Ishikawa (cell line): ENCODE data around the gene ATG12.

Experiments used
- CEBPB ChIP-seq: IDR thresholded peaks from 2 replicates; pipeline ENCODE4 v1.6.1; 2012
- CREB1 ChIP-seq: IDR thresholded peaks from 2 replicates; pipeline ENCODE4 v1.6.1; 2012; ENCODE audit warnings: low read depth
- EGR1 ChIP-seq: IDR thresholded peaks from 2 replicates; pipeline ENCODE4 v1.6.1; 2012
- EP300 ChIP-seq: IDR thresholded peaks from 2 replicates; pipeline ENCODE4 v1.6.1; 2012; ENCODE audit warnings: borderline replicate concordance
- FOXM1 ChIP-seq: IDR thresholded peaks from 2 replicates; pipeline ENCODE4 v1.6.1; 2012; ENCODE audit warnings: low read depth, borderline replicate concordance
- MAX ChIP-seq: IDR thresholded peaks from 2 replicates; pipeline ENCODE4 v1.6.1; 2012
- NFIC ChIP-seq: IDR thresholded peaks from 2 replicates; pipeline ENCODE4 v1.6.1; 2012
- RAD21 ChIP-seq: IDR thresholded peaks from 2 replicates; pipeline ENCODE4 v1.6.1; 2012; ENCODE audit warnings: low read depth
- REST ChIP-seq: IDR thresholded peaks from 2 replicates; pipeline ENCODE4 v1.6.1; 2012; ENCODE audit warnings: low read depth, mild to moderate bottlenecking
- TAF1 ChIP-seq: IDR thresholded peaks from 2 replicates; pipeline ENCODE4 v1.6.1; 2012; ENCODE audit warnings: low read depth, mild to moderate bottlenecking
- TCF12 ChIP-seq: IDR thresholded peaks from 2 replicates; pipeline ENCODE4 v1.6.1; 2012; ENCODE audit warnings: low read depth
- TEAD4 ChIP-seq: IDR thresholded peaks from 2 replicates; pipeline ENCODE4 v1.6.1; 2012
- USF1 ChIP-seq: IDR thresholded peaks from 2 replicates; pipeline ENCODE4 v1.6.1; 2012
- YY1 ChIP-seq: IDR thresholded peaks from 2 replicates; pipeline ENCODE4 v1.6.1; 2012; ENCODE audit warnings: low read depth
- ZBTB7A ChIP-seq: IDR thresholded peaks from 2 replicates; pipeline ENCODE4 v1.6.1; 2012; ENCODE audit warnings: low read depth

ATG12 gene

GRCh38 chr5:115857626-115858349 lies 16.4 kb upstream of the ATG12 start:
- TF ChIP-seq NFIC (0 out of 2 replicates have a peak, but pooled peaks have one; percentile 20), FOXM1 (no peak), ZBTB7A (no peak)

GRCh38 chr5:115857057-115857479 lies 15.7 kb upstream of the ATG12 start:
- TF ChIP-seq TAF1 = no peak
- TF ChIP-seq USF1 = no peak
- TF ChIP-seq EGR1 = no peak
- no peak for TF ChIP-seq TCF12

GRCh38 chr5:115855959-115856358 lies 14.6 kb upstream of the ATG12 start:
- TF ChIP-seq MAX (no peak), NFIC (no peak), TEAD4 (no peak), RAD21 (no peak), TAF1 (no peak), USF1 (no peak), TCF12 (no peak), EP300 (no peak), EGR1 (no peak), REST (no peak), YY1 (no peak), CREB1 (no peak), CEBPB (no peak), ZBTB7A (no peak), FOXM1 (no peak)

- no peak for TF ChIP-seq USF1
- TF ChIP-seq ZBTB7A = no peak
- TF ChIP-seq TCF12 = no peak
- TF ChIP-seq FOXM1 = no peak
- TF ChIP-seq MAX = no peak
- no peak for TF ChIP-seq YY1
- no peak for TF ChIP-seq CEBPB
- no peak for TF ChIP-seq TAF1
- TF ChIP-seq REST = no peak
- TF ChIP-seq TEAD4 = no peak
- TF ChIP-seq NFIC = no peak
- no peak for TF ChIP-seq EGR1
- TF ChIP-seq CREB1 = no peak
- no peak for TF ChIP-seq EP300
- no peak for TF ChIP-seq RAD21
Observed at GRCh38 chr5:115854139-115854538, 12.8 kb upstream of the ATG12 start.

GRCh38 chr5:115850744-115851416 lies 9.5 kb upstream of the ATG12 start:
- TF ChIP-seq NFIC (no peak), MAX (no peak), TEAD4 (no peak), USF1 (no peak), FOXM1 (no peak), REST (no peak), ZBTB7A (no peak), EGR1 (no peak), YY1 (no peak), TCF12 (no peak), EP300 (no peak), RAD21 (no peak), TAF1 (no peak)
